SK-N-SH (cell line): ENCODE results near the gene RAPGEF4.

Experiments used
- CHD2 ChIP-seq: fragments of 150-350 bp; IDR thresholded peaks from 2 replicates; pipeline ENCODE4 v1.6.1; 2018; ENCODE audit warnings: low read length; ENCODE audit not compliant: partially characterized antibody
- CTCF ChIP-seq: fragments of 200-600 bp; sonication (generic); IDR thresholded peaks from 2 replicates; pipeline ENCODE4 v1.6.1; 2017; ENCODE audit warnings: antibody characterized with exemption, mild to moderate bottlenecking, moderate library complexity
- EP300 ChIP-seq, 2 experiments: IDR thresholded peaks; 2 replicates each; pipeline versions ENCODE4 v1.4.0 to v1.6.1; 2012; ENCODE audit warnings: borderline replicate concordance in 1 of 2, low read depth in 1 of 2, low read length in 1 of 2
- GABPA ChIP-seq: IDR thresholded peaks from 2 replicates; pipeline ENCODE4 v1.4.0; 2012; ENCODE audit warnings: low read depth, mild to moderate bottlenecking
- JUND ChIP-seq: IDR thresholded peaks from 2 replicates; pipeline ENCODE4 v1.4.0; 2012
- POLR2AphosphoS5 ChIP-seq: IDR thresholded peaks from 2 replicates; pipeline ENCODE4 v1.6.1; 2012; ENCODE audit warnings: low read depth, low read length
- TAF1 ChIP-seq: IDR thresholded peaks from 2 replicates; pipeline ENCODE4 v1.6.1; 2012; ENCODE audit warnings: low read depth, mild to moderate bottlenecking, low read length, moderate library complexity, borderline replicate concordance
- TEAD4 ChIP-seq: IDR thresholded peaks from 2 replicates; pipeline ENCODE4 v1.4.0; 2012; ENCODE audit warnings: mild to moderate bottlenecking, borderline replicate concordance; ENCODE audit not compliant: insufficient read depth
- TF ChIP-seq, protein P1 (sequence below): IDR thresholded peaks from 2 replicates; pipeline ENCODE4 v1.6.1; 2012; ENCODE audit warnings: mild to moderate bottlenecking, low read depth, low read length, moderate library complexity

- TF ChIP-seq, protein P1, sequence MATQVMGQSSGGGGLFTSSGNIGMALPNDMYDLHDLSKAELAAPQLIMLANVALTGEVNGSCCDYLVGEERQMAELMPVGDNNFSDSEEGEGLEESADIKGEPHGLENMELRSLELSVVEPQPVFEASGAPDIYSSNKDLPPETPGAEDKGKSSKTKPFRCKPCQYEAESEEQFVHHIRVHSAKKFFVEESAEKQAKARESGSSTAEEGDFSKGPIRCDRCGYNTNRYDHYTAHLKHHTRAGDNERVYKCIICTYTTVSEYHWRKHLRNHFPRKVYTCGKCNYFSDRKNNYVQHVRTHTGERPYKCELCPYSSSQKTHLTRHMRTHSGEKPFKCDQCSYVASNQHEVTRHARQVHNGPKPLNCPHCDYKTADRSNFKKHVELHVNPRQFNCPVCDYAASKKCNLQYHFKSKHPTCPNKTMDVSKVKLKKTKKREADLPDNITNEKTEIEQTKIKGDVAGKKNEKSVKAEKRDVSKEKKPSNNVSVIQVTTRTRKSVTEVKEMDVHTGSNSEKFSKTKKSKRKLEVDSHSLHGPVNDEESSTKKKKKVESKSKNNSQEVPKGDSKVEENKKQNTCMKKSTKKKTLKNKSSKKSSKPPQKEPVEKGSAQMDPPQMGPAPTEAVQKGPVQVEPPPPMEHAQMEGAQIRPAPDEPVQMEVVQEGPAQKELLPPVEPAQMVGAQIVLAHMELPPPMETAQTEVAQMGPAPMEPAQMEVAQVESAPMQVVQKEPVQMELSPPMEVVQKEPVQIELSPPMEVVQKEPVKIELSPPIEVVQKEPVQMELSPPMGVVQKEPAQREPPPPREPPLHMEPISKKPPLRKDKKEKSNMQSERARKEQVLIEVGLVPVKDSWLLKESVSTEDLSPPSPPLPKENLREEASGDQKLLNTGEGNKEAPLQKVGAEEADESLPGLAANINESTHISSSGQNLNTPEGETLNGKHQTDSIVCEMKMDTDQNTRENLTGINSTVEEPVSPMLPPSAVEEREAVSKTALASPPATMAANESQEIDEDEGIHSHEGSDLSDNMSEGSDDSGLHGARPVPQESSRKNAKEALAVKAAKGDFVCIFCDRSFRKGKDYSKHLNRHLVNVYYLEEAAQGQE = no peak
- TF ChIP-seq EP300 (IDR thresholded peaks at IDR 0.05; ENCODE audit: borderline replicate concordance in 1 of 2, low read depth in 1 of 2, low read length in 1 of 2) (no peak), POLR2AphosphoS5 (no peak), TEAD4 (no peak), TAF1 (no peak), CHD2 (no peak), CTCF (no peak), GABPA (no peak), JUND (no peak)
Measured at GRCh38 chr2:173023718-173024117, 288.1 kb downstream of the RAPGEF4 start.
